Adipocyte (in vitro differentiated cells): ENCODE measurements around the gene PTTG1.

ENCODE experiments used
- DNase-seq: peaks from one replicate; pipeline ENCODE4 v3.0.0-alpha.2; 2015; ENCODE audit warnings: low read depth
- H3K27me3 ChIP-seq: replicated peaks from 2 replicates; pipeline ENCODE4 v1.7.0; 2013; ENCODE audit warnings: mild to moderate bottlenecking, low read length, moderate library complexity; ENCODE audit not compliant: control insufficient read depth, insufficient read depth
- H3K36me3 ChIP-seq: 2 replicates; pipeline ENCODE4 v1.7.0; 2013; ENCODE audit warnings: low read length, mild to moderate bottlenecking, moderate library complexity; ENCODE audit not compliant: control insufficient read depth, insufficient read depth, severe bottlenecking
- H3K4me1 ChIP-seq: 2 replicates; pipeline ENCODE4 v1.7.0; 2013; ENCODE audit warnings: mild to moderate bottlenecking, low read length, moderate library complexity; ENCODE audit not compliant: control insufficient read depth, insufficient read depth
- H3K4me3 ChIP-seq: 2 replicates; pipeline ENCODE4 v1.7.0; 2013; ENCODE audit warnings: mild to moderate bottlenecking, low read length, moderate library complexity
- H3K9ac ChIP-seq: 2 replicates; pipeline ENCODE4 v1.7.0; 2013; ENCODE audit warnings: mild to moderate bottlenecking, low read length, moderate library complexity
- H3K9me3 ChIP-seq: 2 replicates; pipeline ENCODE4 v1.7.0; 2013; ENCODE audit warnings: mild to moderate bottlenecking, low read length, moderate library complexity; ENCODE audit not compliant: control insufficient read depth

The PTTG1 gene

GRCh38 chr5:160421625-160422258 is at the start of gene PTTG1:
Gene PTTG1, plus strand, starts transcription at chr5:160421855. Its CDS starts 458 bp downstream, at chr5:160422313.
- H3K36me3 ChIP-seq, result no peaks in the 10 kb centered on the region
- H3K4me1 ChIP-seq, result peaks cover 27% of the 10 kb centered on the region
- no peaks in the 10 kb centered on the region for H3K9me3 ChIP-seq
- H3K9ac ChIP-seq, result peak within 1 kb of the TSS; percentile 79
- peak within 1 kb of the TSS; percentile 84 for H3K4me3 ChIP-seq
- peak; percentile 99 for DNase-seq
- H3K27me3 ChIP-seq, result no peaks in the 10 kb centered on the region

GRCh38 chr5:160375166-160375565 is 46.5 kb upstream of the PTTG1 start:
- Histone ChIP-seq H3K9ac (no peak overlapping the region), H3K4me1 (no peaks in the 10 kb centered on the region)
- DNase-seq, result peak; percentile 41

GRCh38 chr5:160375701-160376100 is 46.0 kb upstream of the PTTG1 start:
- H3K9ac ChIP-seq, result no peak overlapping the region
- no peaks in the 10 kb centered on the region for H3K36me3 ChIP-seq
- H3K4me1 ChIP-seq, result no peaks in the 10 kb centered on the region
- no peak overlapping the region for H3K4me3 ChIP-seq
- H3K27me3 ChIP-seq, result peaks cover 31% of the 10 kb centered on the region
- H3K9me3 ChIP-seq, result no peaks in the 10 kb centered on the region
- DNase-seq, result no peak

More at GRCh38 chr5:160375166-160375565, 46.5 kb upstream of the PTTG1 start:
- Histone ChIP-seq H3K27me3 (peaks cover 31% of the 10 kb centered on the region), H3K4me3 (no peak overlapping the region), H3K9me3 (no peaks in the 10 kb centered on the region), H3K36me3 (no peaks in the 10 kb centered on the region)

- H3K27me3 ChIP-seq, result peaks cover 27% of the 10 kb centered on the region
- no peak for DNase-seq
- no peak overlapping the region for H3K9ac ChIP-seq
- no peaks in the 10 kb centered on the region for H3K9me3 ChIP-seq
- H3K4me3 ChIP-seq, result no peak overlapping the region
- no peaks in the 10 kb centered on the region for H3K4me1 ChIP-seq
- H3K36me3 ChIP-seq, result no peaks in the 10 kb centered on the region
These were observed 45.2 kb upstream of the PTTG1 start for GRCh38 chr5:160376416-160376815.

GRCh38 chr5:160377651-160378050 is 44.0 kb upstream of the PTTG1 start:
- Histone ChIP-seq H3K36me3 (no peaks in the 10 kb centered on the region), H3K4me3 (no peak overlapping the region), H3K4me1 (no peaks in the 10 kb centered on the region), H3K9me3 (no peaks in the 10 kb centered on the region), H3K27me3 (peaks cover 20% of the 10 kb centered on the region), H3K9ac (no peak overlapping the region)
- no peak for DNase-seq

- DNase-seq, result no peak
- no peak overlapping the region for H3K4me3 ChIP-seq
- H3K27me3 ChIP-seq, result peaks cover 16% of the 10 kb centered on the region
These were observed 43.3 kb upstream of the PTTG1 start for GRCh38 chr5:160378330-160378729.

GRCh38 chr5:160379511-160379910 is 42.1 kb upstream of the PTTG1 start:
- no peak for DNase-seq
- Histone ChIP-seq H3K4me1 (no peaks in the 10 kb centered on the region), H3K27me3 (peaks cover 6% of the 10 kb centered on the region)

More at GRCh38 chr5:160378330-160378729, 43.3 kb upstream of the PTTG1 start:
- Histone ChIP-seq H3K36me3 (no peaks in the 10 kb centered on the region), H3K4me1 (no peaks in the 10 kb centered on the region), H3K9me3 (no peaks in the 10 kb centered on the region), H3K9ac (no peak overlapping the region)

GRCh38 chr5:160380041-160380440 is 41.6 kb upstream of the PTTG1 start:
- DNase-seq, result no peak
- Histone ChIP-seq H3K4me3 (no peak overlapping the region), H3K27me3 (peaks cover 2% of the 10 kb centered on the region), H3K9me3 (no peaks in the 10 kb centered on the region), H3K4me1 (no peaks in the 10 kb centered on the region), H3K36me3 (no peaks in the 10 kb centered on the region), H3K9ac (no peak overlapping the region)

More at GRCh38 chr5:160379511-160379910, 42.1 kb upstream of the PTTG1 start:
- Histone ChIP-seq H3K36me3 (no peaks in the 10 kb centered on the region), H3K9me3 (no peaks in the 10 kb centered on the region), H3K9ac (no peak overlapping the region), H3K4me3 (no peak overlapping the region)

GRCh38 chr5:160382346-160382745 is 39.3 kb upstream of the PTTG1 start:
- Histone ChIP-seq H3K4me3 (no peak overlapping the region), H3K36me3 (no peaks in the 10 kb centered on the region), H3K4me1 (no peaks in the 10 kb centered on the region), H3K27me3 (peaks cover 2% of the 10 kb centered on the region), H3K9ac (no peak overlapping the region), H3K9me3 (peaks cover 10% of the 10 kb centered on the region)
- no peak for DNase-seq

- no peak overlapping the region for H3K9ac ChIP-seq
- no peaks in the 10 kb centered on the region for H3K27me3 ChIP-seq
These were observed 37.0 kb upstream of the PTTG1 start for GRCh38 chr5:160384681-160385080.

GRCh38 chr5:160385496-160385895 is 36.2 kb upstream of the PTTG1 start:
- peak; percentile 18 for DNase-seq

More at GRCh38 chr5:160384681-160385080, 37.0 kb upstream of the PTTG1 start:
- DNase-seq, result no peak
- Histone ChIP-seq H3K4me1 (no peaks in the 10 kb centered on the region), H3K36me3 (no peaks in the 10 kb centered on the region), H3K9me3 (peaks cover 15% of the 10 kb centered on the region), H3K4me3 (no peak overlapping the region)

GRCh38 chr5:160387445-160387844 is 34.2 kb upstream of the PTTG1 start:
- no peaks in the 10 kb centered on the region for H3K4me1 ChIP-seq
- no peak overlapping the region for H3K9ac ChIP-seq
- no peaks in the 10 kb centered on the region for H3K27me3 ChIP-seq
- peaks cover 15% of the 10 kb centered on the region for H3K9me3 ChIP-seq
- H3K4me3 ChIP-seq, result no peak overlapping the region
- H3K36me3 ChIP-seq, result no peaks in the 10 kb centered on the region
- no peak for DNase-seq

More at GRCh38 chr5:160385496-160385895, 36.2 kb upstream of the PTTG1 start:
- Histone ChIP-seq H3K4me3 (no peak overlapping the region), H3K9me3 (peaks cover 15% of the 10 kb centered on the region), H3K4me1 (no peaks in the 10 kb centered on the region), H3K27me3 (no peaks in the 10 kb centered on the region), H3K9ac (no peak overlapping the region), H3K36me3 (no peaks in the 10 kb centered on the region)
